GM23338 (cell line): Measurements from ENCODE around the gene ING4. TPM values are rescaled to one million over a fixed set of nuclear protein-coding genes. Genes with fewer than 3 reads are reported as not detected.
A peak's percentile ranks its signal among the peaks of the same experiment; 100 is the strongest.

Experiments
- ATAC-seq: fragments of 200-7000 bp; cut with Tn5 transposase; 3 replicates; pipeline ENCODE4 v1.9.1; 2020
- DNase-seq: peaks from one replicate; pipeline ENCODE4 v3.0.0-alpha.2; 2015; ENCODE audit warnings: low spot score
- H2AFZ ChIP-seq: fragments of 200-600 bp; sonication (generic); 2 replicates; pipeline ENCODE4 v1.8.0; 2016; ENCODE audit warnings: antibody characterized with exemption, mild to moderate bottlenecking, moderate library complexity
- H3F3A ChIP-seq: fragments of 200-600 bp; sonication (generic); replicated peaks from 2 replicates; pipeline ENCODE4 v1.8.0; 2017; ENCODE audit warnings: antibody characterized with exemption, mixed run types, low read depth
- H3K27ac ChIP-seq: fragments of 200-600 bp; sonication (generic); 2 replicates; pipeline ENCODE4 v1.6.1; 2016; ENCODE audit warnings: low read depth
- H3K27me3 ChIP-seq: fragments of 200-600 bp; sonication (generic); 2 replicates; pipeline ENCODE4 v1.8.0; 2016; ENCODE audit warnings: mild to moderate bottlenecking, mixed run types, moderate library complexity; ENCODE audit not compliant: insufficient read depth
- H3K36me3 ChIP-seq: fragments of 200-600 bp; sonication (generic); 2 replicates; pipeline ENCODE4 v1.8.0; 2016; ENCODE audit warnings: mild to moderate bottlenecking; ENCODE audit not compliant: insufficient read depth
- H3K4me1 ChIP-seq: fragments of 200-600 bp; sonication (generic); 2 replicates; pipeline ENCODE4 v1.8.0; 2016; ENCODE audit warnings: mild to moderate bottlenecking, moderate library complexity; ENCODE audit not compliant: insufficient read depth
- H3K4me2 ChIP-seq: fragments of 200-600 bp; sonication (generic); 2 replicates; pipeline ENCODE4 v1.7.1; 2017; ENCODE audit warnings: mixed run types
- H3K4me3 ChIP-seq: fragments of 200-600 bp; sonication (generic); 2 replicates; pipeline ENCODE4 v1.6.1; 2016; ENCODE audit warnings: mixed run types
- H3K79me2 ChIP-seq: fragments of 200-600 bp; sonication (generic); replicated peaks from 2 replicates; pipeline ENCODE4 v1.8.0; 2017; ENCODE audit warnings: mild to moderate bottlenecking; ENCODE audit not compliant: insufficient read depth
- H3K9me2 ChIP-seq: fragments of 200-600 bp; sonication (generic); 2 replicates; pipeline ENCODE4 v1.8.0; 2017; ENCODE audit not compliant: insufficient read depth
- H4K20me1 ChIP-seq: fragments of 200-600 bp; sonication (generic); replicated peaks from 2 replicates; pipeline ENCODE4 v1.8.0; 2017; ENCODE audit warnings: mild to moderate bottlenecking; ENCODE audit not compliant: insufficient read depth
- H3K27ac Mint-ChIP-seq: 2 replicates; pipeline ENCODE4 v1.8.0; 2020; ENCODE audit warnings: inconsistent platforms, mild to moderate bottlenecking, moderate library complexity, mixed read lengths
- H3K27me3 Mint-ChIP-seq: 3 replicates; pipeline ENCODE4 v1.8.0; 2022; ENCODE audit warnings: low read depth, mild to moderate bottlenecking, moderate library complexity, mixed read lengths, inconsistent platforms; ENCODE audit not compliant: insufficient read depth, poor library complexity
- H3K36me3 Mint-ChIP-seq: 3 replicates; pipeline ENCODE4 v1.8.0; 2021; ENCODE audit warnings: low read depth, mild to moderate bottlenecking, inconsistent platforms, moderate library complexity, mixed read lengths
- H3K4me1 Mint-ChIP-seq: 3 replicates; pipeline ENCODE4 v1.8.0; 2020; ENCODE audit warnings: mild to moderate bottlenecking, inconsistent platforms, mixed read lengths
- H3K4me3 Mint-ChIP-seq: 3 replicates; pipeline ENCODE4 v1.8.0; 2021; ENCODE audit warnings: moderate library complexity, mild to moderate bottlenecking, inconsistent platforms, mixed read lengths
- H3K9me3 Mint-ChIP-seq: 3 replicates; pipeline ENCODE4 v1.8.0; 2020; ENCODE audit warnings: moderate library complexity, mild to moderate bottlenecking, inconsistent platforms, mixed read lengths
- CREB1 ChIP-seq: fragments of 250-450 bp; sonication (Bioruptor Pico); IDR thresholded peaks from 2 replicates; pipeline ENCODE4 v1.5.0; 2020; ENCODE audit warnings: low read depth, mild to moderate bottlenecking, moderate library complexity
- EZH2 ChIP-seq: fragments of 200-600 bp; sonication (generic); IDR thresholded peaks from one replicate; pipeline ENCODE4 v1.8.0; 2017; ENCODE audit warnings: antibody characterized with exemption, mild to moderate bottlenecking, low read depth; ENCODE audit not compliant: unreplicated experiment
- EZH2phosphoT487 ChIP-seq: fragments of 200-600 bp; sonication (generic); IDR thresholded peaks from one replicate; pipeline ENCODE4 v1.8.1; 2018; ENCODE audit warnings: antibody characterized with exemption; ENCODE audit not compliant: unreplicated experiment
- JUNB ChIP-seq: IDR thresholded peaks from one replicate; pipeline ENCODE4 v1.6.1; 2016; ENCODE audit warnings: antibody characterized with exemption; ENCODE audit not compliant: unreplicated experiment
- NANOG ChIP-seq: IDR thresholded peaks from 2 replicates; pipeline ENCODE4 v1.6.1; 2016; ENCODE audit warnings: antibody characterized with exemption, borderline replicate concordance
- POLR2AphosphoS5 ChIP-seq: IDR thresholded peaks from 2 replicates; pipeline ENCODE4 v1.6.1; 2016; ENCODE audit warnings: antibody characterized with exemption, low read depth
- STAT1 ChIP-seq: IDR thresholded peaks from one replicate; pipeline ENCODE4 v1.6.1; 2016; ENCODE audit warnings: antibody characterized with exemption; ENCODE audit not compliant: unreplicated experiment
- ZNF114 ChIP-seq: fragments of 250-450 bp; sonication (Bioruptor Pico); IDR thresholded peaks from 2 replicates; pipeline ENCODE4 v1.5.0; 2020; ENCODE audit warnings: mild to moderate bottlenecking, moderate library complexity
- ZNF331 ChIP-seq: fragments of 250-450 bp; sonication (Bioruptor Pico); IDR thresholded peaks from 2 replicates; pipeline ENCODE4 v1.5.0; 2020; ENCODE audit warnings: low read depth, mild to moderate bottlenecking, moderate library complexity
- polyA plus RNA-seq: library from polyadenylated mRNA; unstranded; fragments of >200 nt; fragmentation: Nextera tagmentation; extraction: Ambion mirVana; gene quantifications from 2 replicates; pipeline ENCODE4 v1.2.1, GENCODE V29; 2016
- total RNA-seq: library from RNA; depleted of rRNA; stranded (reverse); fragments of >200 nt; shearing (Covaris generic); gene quantifications from 2 replicates; pipeline ENCODE4 v1.2.3, GENCODE V29; 2014
- TF ChIP-seq, protein P1 (sequence below): IDR thresholded peaks from one replicate; pipeline ENCODE4 v1.6.1; 2018; ENCODE audit warnings: antibody characterized with exemption; ENCODE audit not compliant: unreplicated experiment
- TF ChIP-seq, protein P2 (sequence below), 2 experiments: fragments of 200-600 bp in 1 of 2; sonication (generic) in 1 of 2; conservative IDR thresholded peaks; 2 replicates each; pipeline versions ENCODE4 v1.5.1 to v1.6.1; 2016 to 2017; ENCODE audit warnings: antibody characterized with exemption in 2 of 2, low read depth in 2 of 2, mild to moderate bottlenecking in 2 of 2, moderate library complexity in 1 of 2
- TF ChIP-seq, protein P3 (sequence below): IDR thresholded peaks from 2 replicates; pipeline ENCODE4 v1.6.1; 2016; ENCODE audit warnings: antibody characterized with exemption

Gene ING4
- total and polyA plus RNA-seq, 2 experiments from 2014 or later, result 22.0 to 29.6 TPM

DNA sequence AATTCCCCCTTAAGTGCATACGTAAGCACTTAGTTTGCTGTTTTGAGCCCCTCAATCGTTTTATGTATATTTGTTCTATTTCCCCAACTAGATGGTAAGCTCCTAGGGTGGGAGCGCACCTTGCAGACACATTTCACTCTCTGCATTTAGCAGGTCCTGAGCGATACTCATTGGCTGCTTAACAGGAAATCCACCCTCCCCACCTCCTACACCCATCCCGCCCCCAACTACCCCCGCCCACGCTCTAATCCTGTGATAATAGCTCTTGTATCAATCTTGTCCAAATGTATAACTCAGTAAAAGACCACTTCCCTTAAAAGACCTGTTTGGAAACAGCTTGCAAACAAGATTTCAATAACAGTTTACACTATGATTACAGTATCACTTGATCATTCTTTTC, 35.3 kb downstream of the ING4 start:
- Histone ChIP-seq H3K27me3 (no peaks in the 10 kb centered on the region), H3F3A (0 out of 2 replicates have a peak, but pooled peaks cover 3% of the 10 kb centered on the region), H3K27ac (no peak overlapping the region), H4K20me1 (no peaks in the 10 kb centered on the region), H3K4me3 (no peak overlapping the region), H3K9me2 (no peaks in the 10 kb centered on the region), H3K4me2 (no peak overlapping the region), H3K79me2 (no peaks in the 10 kb centered on the region), H3K36me3 (no peaks in the 10 kb centered on the region), H2AFZ (no peak overlapping the region), H3K4me1 (no peaks in the 10 kb centered on the region)
- ATAC-seq (peak; percentile 71), DNase-seq (no peak)
- TF ChIP-seq, protein P1, sequence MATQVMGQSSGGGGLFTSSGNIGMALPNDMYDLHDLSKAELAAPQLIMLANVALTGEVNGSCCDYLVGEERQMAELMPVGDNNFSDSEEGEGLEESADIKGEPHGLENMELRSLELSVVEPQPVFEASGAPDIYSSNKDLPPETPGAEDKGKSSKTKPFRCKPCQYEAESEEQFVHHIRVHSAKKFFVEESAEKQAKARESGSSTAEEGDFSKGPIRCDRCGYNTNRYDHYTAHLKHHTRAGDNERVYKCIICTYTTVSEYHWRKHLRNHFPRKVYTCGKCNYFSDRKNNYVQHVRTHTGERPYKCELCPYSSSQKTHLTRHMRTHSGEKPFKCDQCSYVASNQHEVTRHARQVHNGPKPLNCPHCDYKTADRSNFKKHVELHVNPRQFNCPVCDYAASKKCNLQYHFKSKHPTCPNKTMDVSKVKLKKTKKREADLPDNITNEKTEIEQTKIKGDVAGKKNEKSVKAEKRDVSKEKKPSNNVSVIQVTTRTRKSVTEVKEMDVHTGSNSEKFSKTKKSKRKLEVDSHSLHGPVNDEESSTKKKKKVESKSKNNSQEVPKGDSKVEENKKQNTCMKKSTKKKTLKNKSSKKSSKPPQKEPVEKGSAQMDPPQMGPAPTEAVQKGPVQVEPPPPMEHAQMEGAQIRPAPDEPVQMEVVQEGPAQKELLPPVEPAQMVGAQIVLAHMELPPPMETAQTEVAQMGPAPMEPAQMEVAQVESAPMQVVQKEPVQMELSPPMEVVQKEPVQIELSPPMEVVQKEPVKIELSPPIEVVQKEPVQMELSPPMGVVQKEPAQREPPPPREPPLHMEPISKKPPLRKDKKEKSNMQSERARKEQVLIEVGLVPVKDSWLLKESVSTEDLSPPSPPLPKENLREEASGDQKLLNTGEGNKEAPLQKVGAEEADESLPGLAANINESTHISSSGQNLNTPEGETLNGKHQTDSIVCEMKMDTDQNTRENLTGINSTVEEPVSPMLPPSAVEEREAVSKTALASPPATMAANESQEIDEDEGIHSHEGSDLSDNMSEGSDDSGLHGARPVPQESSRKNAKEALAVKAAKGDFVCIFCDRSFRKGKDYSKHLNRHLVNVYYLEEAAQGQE, result no peak
- no peak for TF ChIP-seq POLR2AphosphoS5
- TF ChIP-seq JUNB, result no peak
- no peak for TF ChIP-seq EZH2phosphoT487
- Mint-ChIP-seq H3K9me3 (no peaks in the 10 kb centered on the region), H3K27me3 (peaks cover 12% of the 10 kb centered on the region), H3K36me3 (no peaks in the 10 kb centered on the region), H3K27ac (no peak overlapping the region), H3K4me3 (no peak overlapping the region), H3K4me1 (peaks cover 11% of the 10 kb centered on the region)

DNA sequence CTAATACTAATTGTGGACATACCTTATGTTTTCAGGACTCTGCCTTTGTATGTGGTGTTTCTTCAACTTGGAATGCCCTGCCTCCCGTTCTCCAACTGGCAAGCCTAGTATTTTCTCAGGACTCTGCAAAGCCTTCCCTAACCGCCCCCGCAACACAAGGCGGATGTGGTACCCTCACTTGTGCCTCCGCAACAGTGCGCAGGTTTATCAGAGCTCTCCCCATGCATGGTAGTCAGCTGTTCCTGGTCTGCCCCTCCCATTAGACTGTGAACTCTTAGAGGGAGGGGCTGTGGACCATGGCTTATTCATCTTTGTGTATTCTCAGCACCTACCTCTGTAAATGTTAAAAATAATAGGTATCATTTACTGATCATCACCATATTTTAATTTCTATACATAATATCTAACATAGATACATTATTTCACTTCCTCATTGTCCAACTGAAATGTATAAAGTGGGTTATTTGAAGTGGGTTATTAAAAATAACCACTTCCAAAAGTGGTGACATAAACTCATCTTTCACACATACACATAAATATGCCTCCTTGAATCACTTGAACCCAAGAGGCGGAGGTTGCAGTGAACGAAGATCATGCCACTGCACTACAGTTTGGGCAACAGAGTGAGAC, 36.1 kb downstream of the ING4 start:
- ATAC-seq (no peak), DNase-seq (no peak)
- no peak overlapping the region for H3K4me3 ChIP-seq
- no peaks in the 10 kb centered on the region for H3K9me2 ChIP-seq
- no peak overlapping the region for H3K4me2 ChIP-seq
- Mint-ChIP-seq H3K27me3 (peaks cover 5% of the 10 kb centered on the region), H3K36me3 (no peaks in the 10 kb centered on the region), H3K4me3 (no peak overlapping the region), H3K27ac (no peak overlapping the region), H3K9me3 (no peaks in the 10 kb centered on the region), H3K4me1 (peaks cover 6% of the 10 kb centered on the region)
- H4K20me1 ChIP-seq, result no peaks in the 10 kb centered on the region
- 0 out of 2 replicates have a peak, but pooled peaks cover under 1% of the 10 kb centered on the region for H3F3A ChIP-seq
- H3K36me3 ChIP-seq, result no peaks in the 10 kb centered on the region
- no peaks in the 10 kb centered on the region for H3K79me2 ChIP-seq
- no peak overlapping the region for H2AFZ ChIP-seq
- no peak overlapping the region for H3K27ac ChIP-seq
- no peaks in the 10 kb centered on the region for H3K4me1 ChIP-seq
- H3K27me3 ChIP-seq, result 0 out of 2 replicates have a peak, but pooled peaks cover under 1% of the 10 kb centered on the region
- TF ChIP-seq ZNF331 (CRISPR knock-in tag) (no peak), CREB1 (no peak), NANOG (no peak), POLR2AphosphoS5 (no peak), ZNF114 (CRISPR knock-in tag) (no peak), STAT1 (no peak), JUNB (no peak), EZH2 (no peak), EZH2phosphoT487 (no peak)
- TF ChIP-seq, protein P2, sequence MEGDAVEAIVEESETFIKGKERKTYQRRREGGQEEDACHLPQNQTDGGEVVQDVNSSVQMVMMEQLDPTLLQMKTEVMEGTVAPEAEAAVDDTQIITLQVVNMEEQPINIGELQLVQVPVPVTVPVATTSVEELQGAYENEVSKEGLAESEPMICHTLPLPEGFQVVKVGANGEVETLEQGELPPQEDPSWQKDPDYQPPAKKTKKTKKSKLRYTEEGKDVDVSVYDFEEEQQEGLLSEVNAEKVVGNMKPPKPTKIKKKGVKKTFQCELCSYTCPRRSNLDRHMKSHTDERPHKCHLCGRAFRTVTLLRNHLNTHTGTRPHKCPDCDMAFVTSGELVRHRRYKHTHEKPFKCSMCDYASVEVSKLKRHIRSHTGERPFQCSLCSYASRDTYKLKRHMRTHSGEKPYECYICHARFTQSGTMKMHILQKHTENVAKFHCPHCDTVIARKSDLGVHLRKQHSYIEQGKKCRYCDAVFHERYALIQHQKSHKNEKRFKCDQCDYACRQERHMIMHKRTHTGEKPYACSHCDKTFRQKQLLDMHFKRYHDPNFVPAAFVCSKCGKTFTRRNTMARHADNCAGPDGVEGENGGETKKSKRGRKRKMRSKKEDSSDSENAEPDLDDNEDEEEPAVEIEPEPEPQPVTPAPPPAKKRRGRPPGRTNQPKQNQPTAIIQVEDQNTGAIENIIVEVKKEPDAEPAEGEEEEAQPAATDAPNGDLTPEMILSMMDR (conservative IDR thresholded peaks at IDR 0.05; ENCODE audit: low read depth in 2 of 2), result no peak
- TF ChIP-seq, protein P1, result no peak
- TF ChIP-seq, protein P3, sequence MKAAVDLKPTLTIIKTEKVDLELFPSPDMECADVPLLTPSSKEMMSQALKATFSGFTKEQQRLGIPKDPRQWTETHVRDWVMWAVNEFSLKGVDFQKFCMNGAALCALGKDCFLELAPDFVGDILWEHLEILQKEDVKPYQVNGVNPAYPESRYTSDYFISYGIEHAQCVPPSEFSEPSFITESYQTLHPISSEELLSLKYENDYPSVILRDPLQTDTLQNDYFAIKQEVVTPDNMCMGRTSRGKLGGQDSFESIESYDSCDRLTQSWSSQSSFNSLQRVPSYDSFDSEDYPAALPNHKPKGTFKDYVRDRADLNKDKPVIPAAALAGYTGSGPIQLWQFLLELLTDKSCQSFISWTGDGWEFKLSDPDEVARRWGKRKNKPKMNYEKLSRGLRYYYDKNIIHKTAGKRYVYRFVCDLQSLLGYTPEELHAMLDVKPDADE, result no peak
